ENCODE measurements around the gene SIAE.
A peak's percentile ranks its signal among the peaks of the same experiment; 100 is the strongest.

The SIAE gene

GRCh38 chr11:124639186-124639585 lies 34.4 kb downstream of the SIAE start:
- Histone ChIP-seq H3K27me3 (ENCODE audit: control insufficient read depth, insufficient read depth, low read length) (no peaks in the 10 kb centered on the region), H3K9ac (ENCODE audit: low read length) (no peak overlapping the region), H3K9me3 (ENCODE audit: control insufficient read depth, low read length) (no peaks in the 10 kb centered on the region), H3K36me3 (ENCODE audit: control insufficient read depth, insufficient read depth, low read length) (no peaks in the 10 kb centered on the region), H3K4me1 (ENCODE audit: control insufficient read depth, insufficient read depth, low read length) (no peaks in the 10 kb centered on the region), H3K4me3 (ENCODE audit: low read length) (no peak overlapping the region)

DNA sequence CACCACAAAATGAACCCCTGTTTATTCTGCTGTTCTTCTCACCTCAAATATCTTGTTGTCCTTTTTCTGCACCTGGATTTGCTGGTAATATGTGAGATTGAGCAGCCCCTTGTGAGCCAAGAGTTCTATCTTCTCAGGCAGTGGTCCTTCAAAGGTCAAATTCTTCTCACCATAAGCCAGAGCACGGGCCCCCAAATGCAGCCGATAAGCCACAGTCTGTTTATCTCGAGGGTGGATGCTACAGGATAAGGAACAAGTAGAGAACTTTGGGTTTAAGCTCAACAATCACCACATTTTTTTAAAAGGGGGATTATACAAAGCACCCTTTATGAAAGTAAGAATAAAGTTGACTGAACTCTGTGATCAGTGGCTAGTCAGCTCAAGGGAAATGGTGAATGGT lies 35.0 kb downstream of the SIAE start:
- Histone ChIP-seq H3K36me3 (ENCODE audit: control insufficient read depth, insufficient read depth, low read length) (no peaks in the 10 kb centered on the region), H3K9ac (ENCODE audit: low read length) (no peak overlapping the region), H3K4me1 (ENCODE audit: control insufficient read depth, insufficient read depth, low read length) (no peaks in the 10 kb centered on the region), H3K27me3 (ENCODE audit: control insufficient read depth, insufficient read depth, low read length) (no peaks in the 10 kb centered on the region), H3K9me3 (ENCODE audit: control insufficient read depth, low read length) (no peaks in the 10 kb centered on the region), H3K4me3 (ENCODE audit: low read length) (no peak overlapping the region)

GRCh38 chr11:124635932-124636331 lies 37.6 kb downstream of the SIAE start:
- Histone ChIP-seq H3K36me3 (ENCODE audit: control insufficient read depth, insufficient read depth, low read length) (peaks cover 6% of the 10 kb centered on the region), H3K27me3 (ENCODE audit: control insufficient read depth, insufficient read depth, low read length) (no peaks in the 10 kb centered on the region), H3K9me3 (ENCODE audit: control insufficient read depth, low read length) (no peaks in the 10 kb centered on the region), H3K4me1 (ENCODE audit: control insufficient read depth, insufficient read depth, low read length) (no peaks in the 10 kb centered on the region), H3K9ac (ENCODE audit: low read length) (no peak overlapping the region), H3K4me3 (ENCODE audit: low read length) (no peak overlapping the region)

DNA sequence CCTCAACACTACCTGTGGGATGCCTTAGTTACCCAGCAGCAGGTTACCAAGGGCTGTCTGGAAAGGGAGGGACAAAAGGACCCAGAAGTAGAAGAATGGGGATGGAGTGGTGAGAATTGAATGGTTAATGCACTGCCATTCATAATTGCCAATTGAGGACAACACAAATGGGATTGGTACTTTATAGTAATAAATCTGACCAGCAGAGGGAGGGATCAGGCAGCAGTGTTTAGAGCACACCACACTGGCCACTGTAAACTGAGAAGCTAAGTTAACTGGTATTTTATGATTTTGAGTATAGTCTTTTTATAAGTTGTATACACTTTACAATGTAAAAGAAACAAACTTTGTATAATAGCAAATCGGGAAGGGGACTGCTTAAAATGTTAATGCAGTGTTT lies 40.2 kb downstream of the SIAE start:
- H3K27me3 ChIP-seq (ENCODE audit: control insufficient read depth, insufficient read depth, low read length), result no peaks in the 10 kb centered on the region
- H3K9me3 ChIP-seq (ENCODE audit: control insufficient read depth, low read length), result no peaks in the 10 kb centered on the region
- H3K4me1 ChIP-seq (ENCODE audit: control insufficient read depth, insufficient read depth, low read length), result no peaks in the 10 kb centered on the region
- H3K9ac ChIP-seq (ENCODE audit: low read length), result no peak overlapping the region
- H3K4me3 ChIP-seq (ENCODE audit: low read length), result no peak overlapping the region
- peaks cover 12% of the 10 kb centered on the region for H3K36me3 ChIP-seq (ENCODE audit: control insufficient read depth, insufficient read depth, low read length)

GRCh38 chr11:124629961-124630360 lies 43.6 kb downstream of the SIAE start:
- no peak overlapping the region for H3K9ac ChIP-seq (ENCODE audit: low read length)
- H3K9me3 ChIP-seq (ENCODE audit: control insufficient read depth, low read length), result no peaks in the 10 kb centered on the region
- H3K36me3 ChIP-seq (ENCODE audit: control insufficient read depth, insufficient read depth, low read length), result peaks cover 18% of the 10 kb centered on the region
- H3K4me1 ChIP-seq (ENCODE audit: control insufficient read depth, insufficient read depth, low read length), result no peaks in the 10 kb centered on the region
- no peaks in the 10 kb centered on the region for H3K27me3 ChIP-seq (ENCODE audit: control insufficient read depth, insufficient read depth, low read length)
- H3K4me3 ChIP-seq (ENCODE audit: low read length), result no peak overlapping the region

- peaks cover 18% of the 10 kb centered on the region for H3K36me3 ChIP-seq (ENCODE audit: control insufficient read depth, insufficient read depth, low read length)
- no peaks in the 10 kb centered on the region for H3K27me3 ChIP-seq (ENCODE audit: control insufficient read depth, insufficient read depth, low read length)
- H3K9ac ChIP-seq (ENCODE audit: low read length), result no peak overlapping the region
- peaks cover 7% of the 10 kb centered on the region for H3K4me1 ChIP-seq (ENCODE audit: control insufficient read depth, insufficient read depth, low read length)
- no peaks in the 10 kb centered on the region for H3K9me3 ChIP-seq (ENCODE audit: control insufficient read depth, low read length)
- no peak overlapping the region for H3K4me3 ChIP-seq (ENCODE audit: low read length)
These were observed 46.0 kb downstream of the SIAE start for GRCh38 chr11:124627546-124627945.

DNA sequence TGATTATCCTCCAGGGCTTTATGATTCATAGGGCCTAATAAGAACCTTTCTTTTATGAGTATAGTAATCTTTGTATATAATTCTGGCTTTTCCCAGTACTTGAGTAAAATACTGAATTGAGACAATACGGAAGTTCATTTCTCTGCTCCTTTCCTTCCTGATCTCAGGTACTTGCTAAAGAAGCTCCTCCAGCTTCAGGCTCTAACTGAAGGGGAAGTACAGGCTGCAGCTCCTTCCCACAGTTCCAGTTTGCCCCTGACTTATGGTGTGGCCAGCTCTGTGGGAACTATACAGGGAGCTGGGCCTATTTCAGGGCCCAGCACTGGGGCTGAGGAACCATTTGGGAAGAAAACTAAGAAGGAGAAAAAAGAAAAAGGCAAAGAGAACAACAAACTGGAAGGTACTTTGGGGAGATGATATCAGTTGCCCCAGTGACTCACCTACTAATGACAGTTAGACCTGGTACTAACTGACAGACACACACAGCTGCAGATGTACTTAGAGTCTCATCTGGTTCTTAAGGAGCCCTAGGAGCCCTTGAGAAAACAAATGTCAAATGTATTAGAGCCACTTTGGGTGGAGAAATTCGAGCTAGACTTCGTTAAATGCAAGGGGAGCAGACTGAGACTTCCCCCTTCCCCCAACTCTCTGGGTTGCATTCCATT lies 47.9 kb downstream of the SIAE start:
- Histone ChIP-seq H3K36me3 (ENCODE audit: control insufficient read depth, insufficient read depth, low read length) (peaks cover 10% of the 10 kb centered on the region), H3K4me1 (ENCODE audit: control insufficient read depth, insufficient read depth, low read length) (peaks cover 7% of the 10 kb centered on the region), H3K9me3 (ENCODE audit: control insufficient read depth, low read length) (no peaks in the 10 kb centered on the region), H3K9ac (ENCODE audit: low read length) (no peak overlapping the region), H3K27me3 (ENCODE audit: control insufficient read depth, insufficient read depth, low read length) (no peaks in the 10 kb centered on the region), H3K4me3 (ENCODE audit: low read length) (no peak overlapping the region)

- peaks cover 5% of the 10 kb centered on the region for H3K27me3 ChIP-seq (ENCODE audit: control insufficient read depth, insufficient read depth, low read length)
- H3K36me3 ChIP-seq (ENCODE audit: control insufficient read depth, insufficient read depth, low read length), result peaks cover 6% of the 10 kb centered on the region
- peak overlapping the region; percentile 95 for H3K4me3 ChIP-seq (ENCODE audit: low read length)
- H3K9ac ChIP-seq (ENCODE audit: low read length), result peak overlapping the region; percentile 96
- H3K4me1 ChIP-seq (ENCODE audit: control insufficient read depth, insufficient read depth, low read length), result peaks cover 7% of the 10 kb centered on the region
- no peaks in the 10 kb centered on the region for H3K9me3 ChIP-seq (ENCODE audit: control insufficient read depth, low read length)
These were observed 49.5 kb downstream of the SIAE start for GRCh38 chr11:124623861-124624525.

DNA sequence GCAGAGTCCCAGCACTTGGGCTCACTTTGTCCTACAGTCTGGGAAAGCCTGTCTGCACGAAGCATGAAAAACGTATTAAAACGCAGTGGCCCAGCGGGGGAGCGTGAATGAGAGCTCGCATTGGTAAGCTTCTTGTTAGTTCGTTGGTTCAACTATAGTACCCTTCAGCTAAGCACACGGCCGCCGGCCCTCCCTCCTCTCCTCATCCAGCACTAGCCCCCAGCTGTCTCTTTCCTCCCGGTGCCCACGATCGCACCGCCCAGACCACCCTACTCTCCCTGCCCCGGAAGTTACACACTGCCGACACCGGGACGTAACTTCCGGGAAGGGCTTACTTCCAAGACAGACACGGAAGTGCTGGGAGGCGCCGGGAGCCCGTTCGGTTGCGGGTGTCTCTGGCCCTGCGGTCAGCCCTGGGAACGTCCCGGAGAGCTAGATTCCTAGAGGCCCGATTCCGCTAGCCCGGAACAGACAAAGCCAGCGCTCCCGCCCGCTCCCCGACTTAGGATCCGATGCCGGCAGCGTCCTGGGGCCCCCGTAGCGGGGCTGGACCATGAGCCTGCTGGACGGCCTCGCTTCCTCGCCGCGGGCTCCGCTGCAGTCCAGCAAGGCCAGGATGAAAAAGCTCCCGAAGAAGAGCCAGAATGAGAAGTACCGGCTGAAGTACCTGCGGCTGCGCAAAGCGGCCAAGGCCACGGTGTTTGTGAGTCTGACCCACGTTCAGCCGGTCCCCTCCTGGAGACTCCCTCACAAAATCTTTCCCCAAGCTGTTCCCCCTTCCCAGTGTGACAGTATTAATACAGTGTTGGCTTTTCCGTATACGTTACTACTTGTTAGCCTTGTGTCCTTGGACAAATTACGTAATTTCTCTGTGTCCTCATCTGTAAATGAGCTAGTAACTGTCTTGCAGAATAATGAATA lies 50.7 kb downstream of the SIAE start, which contains the start of gene TBRG1:
TSS of gene TBRG1 (plus strand) at position 334 of the 921 bp plus-strand sequence. CDS start at position 554, 220 bp downstream.
- peaks cover 5% of the 10 kb centered on the region for H3K27me3 ChIP-seq (ENCODE audit: control insufficient read depth, insufficient read depth, low read length)
- peak within 1 kb of the TSS; percentile 95 for H3K4me3 ChIP-seq (ENCODE audit: low read length)
- H3K9ac ChIP-seq (ENCODE audit: low read length), result peak within 1 kb of the TSS; percentile 96
- peaks cover 6% of the 10 kb centered on the region for H3K36me3 ChIP-seq (ENCODE audit: control insufficient read depth, insufficient read depth, low read length)
- no peaks in the 10 kb centered on the region for H3K9me3 ChIP-seq (ENCODE audit: control insufficient read depth, low read length)
- peaks cover 7% of the 10 kb centered on the region for H3K4me1 ChIP-seq (ENCODE audit: control insufficient read depth, insufficient read depth, low read length)

DNA sequence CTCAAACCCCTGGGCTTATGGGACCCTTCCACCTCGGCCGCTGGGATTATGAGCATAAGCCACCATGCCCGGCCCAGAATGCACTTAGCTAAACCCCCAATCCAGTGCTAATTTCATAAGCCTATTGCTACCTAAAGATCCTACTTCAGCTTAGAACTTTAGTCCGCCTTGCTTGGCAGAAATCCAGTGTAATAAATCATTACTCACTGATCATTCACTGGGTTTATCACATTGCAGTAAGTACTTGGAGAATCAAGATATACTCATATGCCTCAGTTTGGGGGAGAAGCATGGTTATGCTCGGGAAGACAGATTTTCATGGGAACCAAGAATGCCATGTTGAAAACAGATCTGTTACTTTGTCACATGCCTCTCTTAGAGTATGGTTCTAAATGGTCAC lies 54.7 kb downstream of the SIAE start:
- peaks cover 5% of the 10 kb centered on the region for H3K27me3 ChIP-seq (ENCODE audit: control insufficient read depth, insufficient read depth, low read length)
- no peaks in the 10 kb centered on the region for H3K36me3 ChIP-seq (ENCODE audit: control insufficient read depth, insufficient read depth, low read length)
- H3K9me3 ChIP-seq (ENCODE audit: control insufficient read depth, low read length), result no peaks in the 10 kb centered on the region
- H3K9ac ChIP-seq (ENCODE audit: low read length), result no peak overlapping the region
- H3K4me1 ChIP-seq (ENCODE audit: control insufficient read depth, insufficient read depth, low read length), result peaks cover 5% of the 10 kb centered on the region
- no peak overlapping the region for H3K4me3 ChIP-seq (ENCODE audit: low read length)

DNA sequence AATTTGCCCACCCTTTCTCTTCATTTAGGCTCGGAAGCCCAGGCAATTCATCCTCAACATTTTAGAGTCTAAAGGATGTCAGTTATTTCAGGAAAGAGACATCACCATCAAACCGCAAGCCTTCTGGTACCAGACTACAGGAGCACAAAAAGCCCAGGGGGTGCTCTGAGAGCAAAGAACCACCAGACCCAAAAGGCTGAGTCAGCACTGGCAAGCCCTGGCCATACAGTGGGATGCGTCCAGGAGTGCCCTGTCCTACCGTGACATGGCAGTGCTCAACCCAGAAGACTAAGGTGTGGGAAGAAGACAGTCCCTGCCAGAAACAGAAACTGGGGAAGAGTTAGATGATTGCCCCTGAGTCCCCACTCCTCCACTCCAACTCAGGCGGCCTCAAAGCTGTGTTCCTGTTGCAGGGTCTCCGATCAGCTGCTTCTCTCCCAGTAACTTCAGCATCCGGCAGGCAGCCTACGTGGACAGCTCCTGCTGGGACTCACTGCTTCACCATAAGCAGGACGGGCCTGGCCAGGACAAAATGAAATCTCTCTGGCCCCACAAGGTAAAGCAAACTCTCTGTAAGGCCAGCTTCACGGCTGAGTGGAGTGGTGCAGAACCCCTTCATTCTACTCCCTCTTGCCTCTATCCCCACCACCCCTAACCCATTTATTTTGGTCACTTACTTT lies 60.8 kb downstream of the SIAE start:
- no peak overlapping the region for H3K4me3 ChIP-seq (ENCODE audit: low read length)
- H3K9ac ChIP-seq (ENCODE audit: low read length), result no peak overlapping the region
- peaks cover 2% of the 10 kb centered on the region for H3K27me3 ChIP-seq (ENCODE audit: control insufficient read depth, insufficient read depth, low read length)
- H3K4me1 ChIP-seq (ENCODE audit: control insufficient read depth, insufficient read depth, low read length), result no peaks in the 10 kb centered on the region
- no peaks in the 10 kb centered on the region for H3K36me3 ChIP-seq (ENCODE audit: control insufficient read depth, insufficient read depth, low read length)
- H3K9me3 ChIP-seq (ENCODE audit: control insufficient read depth, low read length), result no peaks in the 10 kb centered on the region

Measured in mucosa of stomach (tissue), 1 donor.